D721Med (cell line): ENCODE measurements around the gene SUMO1.
"Not testable (repeated sequence)": the region's sequence is repeated elsewhere in the genome, so short reads cannot be mapped to it uniquely, and the experiment has no call there.

ENCODE experiments used
- DNase-seq: peaks from one replicate; pipeline ENCODE4 v3.0.0; 2011; ENCODE audit warnings: low spot score; ENCODE audit not compliant: insufficient read length
- FAIRE-seq: peaks from 2 replicates; lab custom pipeline; 2011; peaks lifted over from hg19 to GRCh38; lab: Jason Lieb, UNC
- CTCF ChIP-seq: IDR thresholded peaks from 2 replicates; pipeline ENCODE4 v1.5.1; 2012; ENCODE audit warnings: mild to moderate bottlenecking, control low read depth; ENCODE audit not compliant: insufficient read depth; ENCODE audit errors: missing control alignments

The SUMO1 gene

GRCh38 chr2:202238234-202239197 is at the start of gene SUMO1:
SUMO1 (minus strand) TSS chr2:202238597; CDS start chr2:202238451, 146 bp downstream.
- DNase-seq (peak; percentile 89), FAIRE-seq (no peak)
- TF ChIP-seq CTCF = no peak

GRCh38 chr2:202286595-202286994 is 48.2 kb upstream of the SUMO1 start:
- FAIRE-seq = no peak
- no peak for TF ChIP-seq CTCF
- DNase-seq = no peak

DNA sequence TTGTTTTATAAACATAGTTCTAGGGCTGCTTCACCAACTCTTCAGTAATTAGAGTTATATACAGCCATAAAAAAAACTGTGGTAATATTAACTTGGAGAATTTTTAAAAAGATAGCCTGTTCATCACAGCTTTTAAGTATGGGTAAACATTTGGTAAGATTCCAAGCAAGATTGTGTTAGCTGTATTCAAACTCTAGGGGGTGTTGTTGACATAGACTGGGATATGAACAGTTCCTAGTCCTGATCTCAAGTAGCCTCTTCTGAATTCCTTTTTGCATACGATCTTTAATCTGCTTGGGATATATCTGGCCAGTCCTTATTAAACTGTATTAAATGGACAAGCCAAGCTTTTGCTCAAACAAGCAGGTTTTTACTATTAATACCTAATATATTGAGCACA is 40.5 kb upstream of the SUMO1 start:
- FAIRE-seq (peak; percentile 46), DNase-seq (no peak)
- TF ChIP-seq CTCF = peak; percentile 56

- FAIRE-seq = no peak
- no peak for DNase-seq
- no peak for TF ChIP-seq CTCF
Measured at GRCh38 chr2:202278036-202278760, 39.8 kb upstream of the SUMO1 start.

DNA sequence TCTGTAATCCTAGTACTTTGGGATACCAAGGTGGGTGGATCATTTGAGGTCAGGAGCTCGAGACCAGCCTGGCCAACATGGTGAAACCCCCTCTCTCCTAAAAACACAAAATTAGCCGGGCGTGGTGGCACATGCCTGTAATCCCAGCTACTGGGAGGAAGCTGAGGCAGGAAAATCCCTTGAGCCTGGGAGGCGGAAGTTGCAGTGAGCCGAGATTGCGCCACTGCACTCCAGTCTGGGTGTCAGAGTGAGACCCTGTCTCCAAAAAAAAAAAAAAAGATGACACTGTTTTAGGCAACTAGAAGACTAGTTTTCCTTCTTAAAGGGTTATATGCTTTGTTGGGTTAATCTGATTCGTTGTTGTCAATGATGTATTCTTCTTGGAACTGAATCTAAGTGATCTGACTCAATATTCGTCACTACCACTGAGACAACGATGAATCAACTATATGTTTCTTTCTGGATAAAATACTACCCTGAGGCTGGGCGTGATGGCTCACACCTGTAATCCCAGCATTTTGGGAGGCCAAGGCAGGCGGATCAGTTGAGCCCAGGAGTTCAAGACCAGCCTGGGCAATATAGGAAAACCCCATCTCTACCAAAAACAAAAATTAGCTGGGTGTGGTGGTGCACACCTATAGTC is 37.8 kb upstream of the SUMO1 start:
- not testable (repeated sequence) for FAIRE-seq, DNase-seq

- FAIRE-seq (no peak), DNase-seq (no peak)
- no peak for TF ChIP-seq CTCF
Measured at GRCh38 chr2:202270487-202270886, 32.1 kb upstream of the SUMO1 start.

DNA sequence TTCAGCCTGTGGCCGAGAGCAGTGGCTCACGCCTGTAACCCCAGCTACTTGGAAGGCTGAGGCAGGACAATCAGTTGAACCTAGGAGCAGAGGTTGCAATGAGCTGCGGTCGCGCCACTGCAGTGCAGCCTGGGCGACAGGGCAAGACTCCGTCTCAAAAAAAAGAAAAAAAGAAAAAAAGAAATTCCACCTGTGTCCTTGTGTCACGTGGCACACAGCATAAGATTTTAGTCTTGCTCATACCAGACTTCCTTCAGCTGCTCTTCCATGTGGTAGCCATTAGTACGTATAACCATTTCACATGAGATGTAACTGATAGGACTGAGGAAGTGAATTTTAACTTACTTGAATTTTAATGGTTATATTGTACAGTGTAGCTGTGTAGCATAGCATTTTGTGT is 31.2 kb upstream of the SUMO1 start:
- no peak for TF ChIP-seq CTCF
- FAIRE-seq (no peak), DNase-seq (no peak)
